HEK293T (cell line): ENCODE results near the gene FAM193A.

Experiments
- ARNT ChIP-seq: fragments of 450-650 bp; IDR thresholded peaks from 2 replicates; pipeline ENCODE4 v1.6.1; 2017; ENCODE audit warnings: mild to moderate bottlenecking
- BHLHE40 ChIP-seq: fragments of 450-650 bp; IDR thresholded peaks from 2 replicates; pipeline ENCODE4 v1.6.1; 2016; ENCODE audit warnings: mild to moderate bottlenecking, moderate library complexity, borderline replicate concordance
- FOXA1 ChIP-seq: fragments of 450-650 bp; IDR thresholded peaks from 2 replicates; pipeline ENCODE4 v1.6.1; 2016; ENCODE audit warnings: mild to moderate bottlenecking
- FOXK2 ChIP-seq: fragments of 450-650 bp; IDR thresholded peaks from 2 replicates; pipeline ENCODE4 v1.6.1; 2016; ENCODE audit warnings: mild to moderate bottlenecking
- FOXM1 ChIP-seq: fragments of 450-650 bp; IDR thresholded peaks from 2 replicates; pipeline ENCODE4 v1.6.1; 2017; ENCODE audit warnings: mild to moderate bottlenecking, borderline replicate concordance
- HDGF ChIP-seq: fragments of 450-650 bp; IDR thresholded peaks from 2 replicates; pipeline ENCODE4 v1.6.1; 2017; ENCODE audit warnings: antibody characterized with exemption, borderline replicate concordance
- LEF1 ChIP-seq: fragments of 450-650 bp; IDR thresholded peaks from 2 replicates; pipeline ENCODE4 v1.6.1; 2017; ENCODE audit warnings: mild to moderate bottlenecking, borderline replicate concordance
- NFRKB ChIP-seq: fragments of 450-650 bp; IDR thresholded peaks from 2 replicates; pipeline ENCODE4 v1.6.1; 2016; ENCODE audit warnings: mild to moderate bottlenecking, moderate library complexity
- SP1 ChIP-seq: fragments of 450-650 bp; IDR thresholded peaks from 2 replicates; pipeline ENCODE4 v1.6.1; 2017
- SUZ12 ChIP-seq: fragments of 450-650 bp; IDR thresholded peaks from 2 replicates; pipeline ENCODE4 v1.6.1; 2016; ENCODE audit warnings: mild to moderate bottlenecking
- TARDBP ChIP-seq: fragments of 450-650 bp; IDR thresholded peaks from 2 replicates; pipeline ENCODE4 v1.6.1; 2016

- TF ChIP-seq NFRKB: no peak
- no peak for TF ChIP-seq SUZ12
- no peak for TF ChIP-seq LEF1
- TF ChIP-seq BHLHE40: no peak
- no peak for TF ChIP-seq HDGF
- TF ChIP-seq SP1: no peak
- TF ChIP-seq FOXA1: no peak
- TF ChIP-seq ARNT: no peak
- TF ChIP-seq FOXM1: no peak
- no peak for TF ChIP-seq FOXK2
- no peak for TF ChIP-seq TARDBP
Measured at GRCh38 chr4:2591189-2591588, 54.7 kb downstream of the FAM193A start.
